PC-9 (cell line): ENCODE data around the gene FCGBP.
"Not testable (repeated sequence)": the region's sequence is repeated elsewhere in the genome, so short reads cannot be mapped to it uniquely, and the experiment has no call there.

Experiments
- EZH2 ChIP-seq: fragments of 200-600 bp; sonication (generic); IDR thresholded peaks from 2 replicates; pipeline ENCODE4 v1.8.0; 2017; ENCODE audit warnings: antibody characterized with exemption, low read depth
- TF ChIP-seq, protein P1 (sequence below): fragments of 200-600 bp; sonication (generic); conservative IDR thresholded peaks from 2 replicates; pipeline ENCODE4 v1.6.1; 2017; ENCODE audit warnings: mixed run types, antibody characterized with exemption, mild to moderate bottlenecking, moderate library complexity

DNA sequence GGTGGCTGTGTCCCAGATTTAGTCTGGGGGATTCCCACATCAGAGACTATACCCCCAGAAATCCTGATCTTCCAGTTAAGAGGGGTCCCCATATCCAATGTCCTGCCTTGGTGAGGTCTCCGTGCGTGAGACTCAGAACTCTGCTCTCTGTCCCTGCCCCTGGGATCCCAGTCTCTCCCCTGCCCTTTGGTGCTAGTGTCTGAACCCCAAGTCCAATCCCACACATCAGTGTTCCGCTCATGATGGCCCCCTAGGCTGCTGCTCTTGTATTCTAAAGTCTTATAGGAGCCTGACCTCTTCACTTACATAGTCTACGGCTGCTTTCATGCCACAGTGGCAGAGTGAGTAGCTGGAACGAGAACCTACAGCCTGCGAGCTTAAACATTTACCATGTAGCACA is 35.6 kb downstream of the FCGBP start:
- TF ChIP-seq, protein P1, sequence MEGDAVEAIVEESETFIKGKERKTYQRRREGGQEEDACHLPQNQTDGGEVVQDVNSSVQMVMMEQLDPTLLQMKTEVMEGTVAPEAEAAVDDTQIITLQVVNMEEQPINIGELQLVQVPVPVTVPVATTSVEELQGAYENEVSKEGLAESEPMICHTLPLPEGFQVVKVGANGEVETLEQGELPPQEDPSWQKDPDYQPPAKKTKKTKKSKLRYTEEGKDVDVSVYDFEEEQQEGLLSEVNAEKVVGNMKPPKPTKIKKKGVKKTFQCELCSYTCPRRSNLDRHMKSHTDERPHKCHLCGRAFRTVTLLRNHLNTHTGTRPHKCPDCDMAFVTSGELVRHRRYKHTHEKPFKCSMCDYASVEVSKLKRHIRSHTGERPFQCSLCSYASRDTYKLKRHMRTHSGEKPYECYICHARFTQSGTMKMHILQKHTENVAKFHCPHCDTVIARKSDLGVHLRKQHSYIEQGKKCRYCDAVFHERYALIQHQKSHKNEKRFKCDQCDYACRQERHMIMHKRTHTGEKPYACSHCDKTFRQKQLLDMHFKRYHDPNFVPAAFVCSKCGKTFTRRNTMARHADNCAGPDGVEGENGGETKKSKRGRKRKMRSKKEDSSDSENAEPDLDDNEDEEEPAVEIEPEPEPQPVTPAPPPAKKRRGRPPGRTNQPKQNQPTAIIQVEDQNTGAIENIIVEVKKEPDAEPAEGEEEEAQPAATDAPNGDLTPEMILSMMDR, result not testable (repeated sequence)
- TF ChIP-seq EZH2, result not testable (repeated sequence)
